HCT116 (cell line): ENCODE measurements around the gene GPR65. TPM values are rescaled to one million over a fixed set of nuclear protein-coding genes. Genes with fewer than 3 reads are reported as not detected.

Source experiments
- ATAC-seq: fragments of 200-7000 bp; cut with Tn5 transposase; 2 replicates; pipeline ENCODE4 v1.9.1; 2020; ENCODE audit warnings: mild to moderate bottlenecking, moderate library complexity
- BruUV-seq: library from RNA; stranded (reverse); fragments of 400-500 nt; replicated peaks from 2 replicates; lab custom pipeline; 2021; lab: Mats Ljungman, UMichigan
- CTCF ChIA-PET: fragments of 300-600 bp; sonication (Branson Sonifier 250); formaldehyde crosslinking; loops from one replicate; lab custom pipeline; 2021; ENCODE audit warnings: antibody characterized with exemption; lab: Charles Lee
- POLR2A ChIA-PET: fragments of 300-600, 350-600 bp; sonication (Branson Sonifier 250); formaldehyde crosslinking; loops from one replicate; lab custom pipeline; 2021; ENCODE audit warnings: antibody characterized with exemption; lab: Charles Lee
- RAD21 ChIA-PET, 2 experiments: fragments of 300-600 bp; sonication (Branson Sonifier 250); formaldehyde crosslinking; loops; one replicate each; lab custom pipeline; 2023; ENCODE audit warnings: low total read pairs in 2 of 2; ENCODE audit not compliant: uncharacterized antibody in 2 of 2, unreplicated experiment in 2 of 2, low non-redundant PET in 1 of 2; lab: Charles Lee
- DNase-seq: peaks from one replicate; pipeline ENCODE4 v3.0.0-alpha.2; 2010; ENCODE audit warnings: low read depth, low spot score
- H2AFZ ChIP-seq: fragments of 200-600 bp; shearing (Covaris generic), sonication (generic); 2 replicates; pipeline ENCODE4 v1.6.1; 2017; ENCODE audit warnings: low read depth, mixed run types, mixed read lengths, antibody characterized with exemption, low read length; ENCODE audit not compliant: poor library complexity, severe bottlenecking
- H3K27ac ChIP-seq: 2 replicates; pipeline ENCODE4 v1.5.1; 2012; ENCODE audit warnings: low read depth, low read length
- H3K27me3 ChIP-seq: fragments of 200-600 bp; sonication (generic); 2 replicates; pipeline ENCODE4 v1.6.1; 2016; ENCODE audit warnings: mixed run types, low read length, mixed read lengths; ENCODE audit not compliant: insufficient read depth
- H3K36me3 ChIP-seq, 2 experiments: fragments of 200-500 bp in 1 of 2; fragments of 200-600 bp in 1 of 2; sonication (Bioruptor generic) in 1 of 2; sonication (generic) in 1 of 2; 2 replicates each; pipeline versions ENCODE4 v1.5.1 to v1.6.1; 2014 to 2016; ENCODE audit warnings: low read length in 2 of 2, inconsistent platforms in 1 of 2, mixed read lengths in 1 of 2, mixed run types in 1 of 2; ENCODE audit not compliant: insufficient read depth in 2 of 2, control insufficient read depth in 1 of 2
- H3K4me1 ChIP-seq, 2 experiments: fragments of 200-600 bp in 1 of 2; sonication (generic) in 1 of 2; 2 replicates each; pipeline versions ENCODE4 v1.5.1 to v1.6.1; 2012 to 2017; ENCODE audit warnings: low read length in 2 of 2, inconsistent platforms in 1 of 2, mild to moderate bottlenecking in 1 of 2, mixed read lengths in 1 of 2, mixed run types in 1 of 2, moderate library complexity in 1 of 2; ENCODE audit not compliant: insufficient read depth in 2 of 2, control insufficient read depth in 1 of 2
- H3K4me2 ChIP-seq: fragments of 200-600 bp; sonication (generic); 2 replicates; pipeline ENCODE4 v1.6.1; 2017; ENCODE audit warnings: mixed run types, low read length, mixed read lengths
- H3K4me3 ChIP-seq, 2 experiments: fragments of 200-600 bp in 1 of 2; sonication (generic) in 1 of 2; replicated peaks in 1 of 2; 2 replicates each; pipeline ENCODE4 v1.5.1; 2011 to 2016; ENCODE audit warnings: low read length in 2 of 2, control low read depth in 1 of 2, low read depth in 1 of 2, mild to moderate bottlenecking in 1 of 2, mixed read lengths in 1 of 2, mixed run types in 1 of 2
- H3K79me2 ChIP-seq: fragments of 200-600 bp; sonication (generic); 2 replicates; pipeline ENCODE4 v1.6.1; 2017; ENCODE audit warnings: mild to moderate bottlenecking, mixed run types, low read length, moderate library complexity, mixed read lengths; ENCODE audit not compliant: insufficient read depth
- H3K9ac ChIP-seq: fragments of 200-600 bp; sonication (generic); 2 replicates; pipeline ENCODE4 v1.6.1; 2016; ENCODE audit warnings: low read length, mixed read lengths
- H3K9me2 ChIP-seq: fragments of 200-600 bp; sonication (generic), shearing (Covaris generic); 2 replicates; pipeline ENCODE4 v1.6.1; 2017; ENCODE audit warnings: mixed run types, mild to moderate bottlenecking, moderate library complexity; ENCODE audit not compliant: insufficient read depth
- H3K9me3 ChIP-seq, 2 experiments: fragments of 200-500 bp in 1 of 2; fragments of 200-600 bp in 1 of 2; sonication (Bioruptor generic) in 1 of 2; sonication (generic) in 1 of 2; 2 replicates each; pipeline ENCODE4 v1.6.1; 2014 to 2017; ENCODE audit warnings: low read length in 2 of 2, mixed read lengths in 2 of 2, inconsistent platforms in 1 of 2, low read depth in 1 of 2, mild to moderate bottlenecking in 1 of 2, mixed run types in 1 of 2, moderate library complexity in 1 of 2; ENCODE audit not compliant: control insufficient read depth in 1 of 2, insufficient read depth in 1 of 2
- H4K20me1 ChIP-seq: fragments of 200-600 bp; sonication (generic), shearing (Covaris generic); 2 replicates; pipeline ENCODE4 v1.6.1; 2017; ENCODE audit warnings: mixed run types, mild to moderate bottlenecking, moderate library complexity; ENCODE audit not compliant: insufficient read depth
- CBX3 ChIP-seq: IDR thresholded peaks from 2 replicates; pipeline ENCODE4 v1.6.1; 2012; ENCODE audit warnings: low read depth
- CEBPB ChIP-seq: IDR thresholded peaks from 2 replicates; pipeline ENCODE4 v1.6.1; 2012; ENCODE audit warnings: low read depth
- EGR1 ChIP-seq: IDR thresholded peaks from 2 replicates; pipeline ENCODE4 v1.6.1; 2012; ENCODE audit warnings: low read depth
- ELF1 ChIP-seq: IDR thresholded peaks from 2 replicates; pipeline ENCODE4 v1.6.1; 2012; ENCODE audit warnings: low read depth, borderline replicate concordance
- EZH2 ChIP-seq: fragments of 200-600 bp; sonication (generic); IDR thresholded peaks from 2 replicates; pipeline ENCODE4 v1.6.1; 2017; ENCODE audit warnings: antibody characterized with exemption, mixed run types
- EZH2phosphoT487 ChIP-seq: fragments of 200-600 bp; IDR thresholded peaks from 2 replicates; pipeline ENCODE4 v1.6.1; 2018; ENCODE audit warnings: antibody characterized with exemption, borderline replicate concordance
- FOSL1 ChIP-seq: IDR thresholded peaks from 2 replicates; pipeline ENCODE4 v1.6.1; 2012; ENCODE audit warnings: low read depth
- POLR2A ChIP-seq: IDR thresholded peaks from 2 replicates; pipeline ENCODE4 v1.7.0; 2011; ENCODE audit warnings: borderline replicate concordance; ENCODE audit not compliant: insufficient read depth, insufficient read length; ENCODE audit errors: extremely low read depth
- POLR2AphosphoS5 ChIP-seq: IDR thresholded peaks from 2 replicates; pipeline ENCODE4 v1.6.1; 2011; ENCODE audit warnings: mild to moderate bottlenecking, low read depth, low read length, moderate library complexity
- RAD21 ChIP-seq: IDR thresholded peaks from 2 replicates; pipeline ENCODE4 v1.6.1; 2012; ENCODE audit warnings: low read depth, mild to moderate bottlenecking
- SIN3A ChIP-seq: IDR thresholded peaks from 2 replicates; pipeline ENCODE4 v1.6.1; 2012; ENCODE audit warnings: low read depth
- SRF ChIP-seq: IDR thresholded peaks from 2 replicates; pipeline ENCODE4 v1.6.1; 2012; ENCODE audit warnings: low read depth
- TCF7L2 ChIP-seq: IDR thresholded peaks from 2 replicates; pipeline ENCODE4 v1.7.0; 2011; ENCODE audit warnings: borderline replicate concordance, inconsistent platforms; ENCODE audit not compliant: insufficient read depth, insufficient read length; ENCODE audit errors: extremely low read depth
- ZNF274 ChIP-seq: fragments of 200-500 bp; sonication (Bioruptor generic); IDR thresholded peaks from 2 replicates; pipeline ENCODE4 v1.6.1; 2014; ENCODE audit warnings: mild to moderate bottlenecking, low read depth, low read length, inconsistent platforms
- intact Hi-C: fragments of 100-400 bp; cut with micrococcal nuclease; formaldehyde crosslinking; loops from 2 replicates; pipeline ENCODE4 v1.10.0; 2022
- total RNA-seq: library from RNA; stranded (reverse); gene quantifications from one replicate; pipeline ENCODE4 v1.2.1, GENCODE V29; 2021; ENCODE audit not compliant: unreplicated experiment
- TF ChIP-seq, protein P1 (sequence below): IDR thresholded peaks from 2 replicates; pipeline ENCODE4 v1.6.1; 2012
- TF ChIP-seq, protein P2 (sequence below), 3 experiments: fragments of 200-600 bp in 1 of 3; sonication (generic) in 1 of 3; IDR thresholded peaks in 2 of 3; conservative IDR thresholded peaks in 1 of 3; 2 replicates each; pipeline ENCODE4 v1.5.1; 2012 to 2017; ENCODE audit warnings: low read depth in 2 of 3, low read length in 2 of 3, antibody characterized with exemption in 1 of 3, borderline replicate concordance in 1 of 3, control low read depth in 1 of 3, mild to moderate bottlenecking in 1 of 3, mixed read lengths in 1 of 3, mixed run types in 1 of 3, moderate library complexity in 1 of 3; ENCODE audit not compliant: insufficient read depth in 1 of 3
- TF ChIP-seq, protein P3 (sequence below): IDR thresholded peaks from 2 replicates; pipeline ENCODE4 v1.6.1; 2012; ENCODE audit warnings: low read depth
- TF ChIP-seq, protein P4 (sequence below): IDR thresholded peaks from 2 replicates; pipeline ENCODE4 v1.6.1; 2012
- TF ChIP-seq, protein P5 (sequence below): IDR thresholded peaks from 2 replicates; pipeline ENCODE4 v1.6.1; 2011; ENCODE audit warnings: mild to moderate bottlenecking, low read length, moderate library complexity; ENCODE audit not compliant: insufficient replicate concordance; ENCODE audit errors: extremely low read depth

GPR65 gene
- total RNA-seq, 1 experiment from 2014 or later = 0.05 TPM

DNA sequence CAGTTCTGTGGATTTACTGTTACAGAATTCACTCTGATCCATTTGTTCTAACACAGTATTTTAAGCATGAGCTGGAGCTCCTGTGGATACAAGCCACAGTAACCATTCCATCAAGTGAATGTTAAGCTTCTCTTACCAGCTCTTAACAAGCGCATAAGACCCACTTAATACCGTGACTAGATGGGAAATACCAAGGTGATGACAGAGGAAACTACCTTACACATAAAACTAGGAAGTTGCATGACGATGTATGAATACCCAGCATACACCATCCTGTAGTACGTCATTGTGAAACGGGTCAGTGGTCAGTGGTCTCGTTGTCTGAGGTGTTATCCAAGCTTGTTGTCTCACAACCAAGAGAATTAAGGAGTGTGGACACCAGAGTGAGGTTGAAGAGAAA lies 10.0 kb upstream of the GPR65 start:
- H3K4me2 ChIP-seq = no peak overlapping the region
- H3K36me3 ChIP-seq = no peaks in the 10 kb centered on the region
- no peaks in the 10 kb centered on the region; a peak in 1 of 4 replicates for H3K9me3 ChIP-seq
- no peaks in the 10 kb centered on the region for H3K79me2 ChIP-seq
- no peak for DNase-seq
- POLR2A ChIA-PET = no interaction called here
- TF ChIP-seq, protein P1, sequence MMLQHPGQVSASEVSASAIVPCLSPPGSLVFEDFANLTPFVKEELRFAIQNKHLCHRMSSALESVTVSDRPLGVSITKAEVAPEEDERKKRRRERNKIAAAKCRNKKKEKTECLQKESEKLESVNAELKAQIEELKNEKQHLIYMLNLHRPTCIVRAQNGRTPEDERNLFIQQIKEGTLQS = no peak
- TF ChIP-seq CEBPB (no peak), SIN3A (no peak), EZH2phosphoT487 (no peak), EZH2 (no peak), ELF1 (no peak), CBX3 (no peak), TCF7L2 (no peak), SRF (no peak), POLR2A (no peak), EGR1 (no peak), FOSL1 (no peak), ZNF274 (no peak), RAD21 (no peak), POLR2AphosphoS5 (no peak)
- TF ChIP-seq, protein P2, sequence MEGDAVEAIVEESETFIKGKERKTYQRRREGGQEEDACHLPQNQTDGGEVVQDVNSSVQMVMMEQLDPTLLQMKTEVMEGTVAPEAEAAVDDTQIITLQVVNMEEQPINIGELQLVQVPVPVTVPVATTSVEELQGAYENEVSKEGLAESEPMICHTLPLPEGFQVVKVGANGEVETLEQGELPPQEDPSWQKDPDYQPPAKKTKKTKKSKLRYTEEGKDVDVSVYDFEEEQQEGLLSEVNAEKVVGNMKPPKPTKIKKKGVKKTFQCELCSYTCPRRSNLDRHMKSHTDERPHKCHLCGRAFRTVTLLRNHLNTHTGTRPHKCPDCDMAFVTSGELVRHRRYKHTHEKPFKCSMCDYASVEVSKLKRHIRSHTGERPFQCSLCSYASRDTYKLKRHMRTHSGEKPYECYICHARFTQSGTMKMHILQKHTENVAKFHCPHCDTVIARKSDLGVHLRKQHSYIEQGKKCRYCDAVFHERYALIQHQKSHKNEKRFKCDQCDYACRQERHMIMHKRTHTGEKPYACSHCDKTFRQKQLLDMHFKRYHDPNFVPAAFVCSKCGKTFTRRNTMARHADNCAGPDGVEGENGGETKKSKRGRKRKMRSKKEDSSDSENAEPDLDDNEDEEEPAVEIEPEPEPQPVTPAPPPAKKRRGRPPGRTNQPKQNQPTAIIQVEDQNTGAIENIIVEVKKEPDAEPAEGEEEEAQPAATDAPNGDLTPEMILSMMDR (IDR thresholded peaks at IDR 0.05 in 2 of 3, conservative IDR thresholded peaks at IDR 0.05 in 1 of 3; ENCODE audit: borderline replicate concordance in 1 of 3, insufficient read depth in 1 of 3, low read depth in 2 of 3, low read length in 2 of 3) = no peak
- TF ChIP-seq, protein P3, sequence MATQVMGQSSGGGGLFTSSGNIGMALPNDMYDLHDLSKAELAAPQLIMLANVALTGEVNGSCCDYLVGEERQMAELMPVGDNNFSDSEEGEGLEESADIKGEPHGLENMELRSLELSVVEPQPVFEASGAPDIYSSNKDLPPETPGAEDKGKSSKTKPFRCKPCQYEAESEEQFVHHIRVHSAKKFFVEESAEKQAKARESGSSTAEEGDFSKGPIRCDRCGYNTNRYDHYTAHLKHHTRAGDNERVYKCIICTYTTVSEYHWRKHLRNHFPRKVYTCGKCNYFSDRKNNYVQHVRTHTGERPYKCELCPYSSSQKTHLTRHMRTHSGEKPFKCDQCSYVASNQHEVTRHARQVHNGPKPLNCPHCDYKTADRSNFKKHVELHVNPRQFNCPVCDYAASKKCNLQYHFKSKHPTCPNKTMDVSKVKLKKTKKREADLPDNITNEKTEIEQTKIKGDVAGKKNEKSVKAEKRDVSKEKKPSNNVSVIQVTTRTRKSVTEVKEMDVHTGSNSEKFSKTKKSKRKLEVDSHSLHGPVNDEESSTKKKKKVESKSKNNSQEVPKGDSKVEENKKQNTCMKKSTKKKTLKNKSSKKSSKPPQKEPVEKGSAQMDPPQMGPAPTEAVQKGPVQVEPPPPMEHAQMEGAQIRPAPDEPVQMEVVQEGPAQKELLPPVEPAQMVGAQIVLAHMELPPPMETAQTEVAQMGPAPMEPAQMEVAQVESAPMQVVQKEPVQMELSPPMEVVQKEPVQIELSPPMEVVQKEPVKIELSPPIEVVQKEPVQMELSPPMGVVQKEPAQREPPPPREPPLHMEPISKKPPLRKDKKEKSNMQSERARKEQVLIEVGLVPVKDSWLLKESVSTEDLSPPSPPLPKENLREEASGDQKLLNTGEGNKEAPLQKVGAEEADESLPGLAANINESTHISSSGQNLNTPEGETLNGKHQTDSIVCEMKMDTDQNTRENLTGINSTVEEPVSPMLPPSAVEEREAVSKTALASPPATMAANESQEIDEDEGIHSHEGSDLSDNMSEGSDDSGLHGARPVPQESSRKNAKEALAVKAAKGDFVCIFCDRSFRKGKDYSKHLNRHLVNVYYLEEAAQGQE = no peak
- TF ChIP-seq, protein P4, sequence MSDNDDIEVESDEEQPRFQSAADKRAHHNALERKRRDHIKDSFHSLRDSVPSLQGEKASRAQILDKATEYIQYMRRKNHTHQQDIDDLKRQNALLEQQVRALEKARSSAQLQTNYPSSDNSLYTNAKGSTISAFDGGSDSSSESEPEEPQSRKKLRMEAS = no peak
- TF ChIP-seq, protein P5, sequence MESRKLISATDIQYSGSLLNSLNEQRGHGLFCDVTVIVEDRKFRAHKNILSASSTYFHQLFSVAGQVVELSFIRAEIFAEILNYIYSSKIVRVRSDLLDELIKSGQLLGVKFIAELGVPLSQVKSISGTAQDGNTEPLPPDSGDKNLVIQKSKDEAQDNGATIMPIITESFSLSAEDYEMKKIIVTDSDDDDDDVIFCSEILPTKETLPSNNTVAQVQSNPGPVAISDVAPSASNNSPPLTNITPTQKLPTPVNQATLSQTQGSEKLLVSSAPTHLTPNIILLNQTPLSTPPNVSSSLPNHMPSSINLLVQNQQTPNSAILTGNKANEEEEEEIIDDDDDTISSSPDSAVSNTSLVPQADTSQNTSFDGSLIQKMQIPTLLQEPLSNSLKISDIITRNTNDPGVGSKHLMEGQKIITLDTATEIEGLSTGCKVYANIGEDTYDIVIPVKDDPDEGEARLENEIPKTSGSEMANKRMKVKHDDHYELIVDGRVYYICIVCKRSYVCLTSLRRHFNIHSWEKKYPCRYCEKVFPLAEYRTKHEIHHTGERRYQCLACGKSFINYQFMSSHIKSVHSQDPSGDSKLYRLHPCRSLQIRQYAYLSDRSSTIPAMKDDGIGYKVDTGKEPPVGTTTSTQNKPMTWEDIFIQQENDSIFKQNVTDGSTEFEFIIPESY = no peak
- no peaks in the 10 kb centered on the region for H3K27me3 ChIP-seq
- no TSS peak for BruUV-seq
- no peak for ATAC-seq
- no peak overlapping the region for H2AFZ ChIP-seq
- H3K9ac ChIP-seq = no peak overlapping the region
- H3K9me2 ChIP-seq = no peaks in the 10 kb centered on the region
- CTCF ChIA-PET = no interaction called here
- H3K4me1 ChIP-seq = no peaks in the 10 kb centered on the region
- H3K27ac ChIP-seq = no peak overlapping the region
- no peaks in the 10 kb centered on the region for H4K20me1 ChIP-seq
- no peak overlapping the region for H3K4me3 ChIP-seq
- intact Hi-C loops = no loop called here
- RAD21 ChIA-PET = no interaction called here
